ENCODE data around the gene GID8.

The GID8 gene

DNA sequence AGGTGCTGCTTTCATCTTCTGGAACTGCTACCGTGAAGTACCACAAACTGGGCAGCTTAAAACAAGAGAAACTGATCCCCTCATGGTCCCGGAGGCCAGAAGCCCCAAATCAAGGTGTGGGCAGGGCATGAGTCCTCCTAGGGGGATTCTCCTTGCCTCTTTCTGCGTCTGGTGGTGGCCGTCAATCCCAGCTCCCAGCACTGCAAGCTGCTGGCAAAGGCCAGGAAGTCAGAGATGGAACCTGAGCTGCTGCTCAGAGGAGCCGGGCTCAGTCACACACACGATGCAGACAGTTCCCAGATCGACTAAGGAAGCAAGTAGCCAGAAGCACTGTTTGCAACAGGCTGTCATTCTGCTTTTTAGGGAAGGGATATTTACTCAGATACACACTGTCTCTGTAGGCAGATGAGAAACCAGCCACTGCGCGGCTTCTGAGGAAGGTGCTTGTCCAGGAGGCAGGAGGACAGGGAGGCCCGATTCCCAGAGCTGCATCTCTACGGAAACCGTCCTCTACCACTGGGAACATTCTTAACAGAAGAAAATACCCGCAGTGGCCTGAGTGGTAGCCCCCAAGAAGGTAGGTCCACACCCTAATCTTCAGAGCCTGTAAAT lies 53.4 kb downstream of the GID8 start:
- no peak for DNase-seq

- DNase-seq: no peak
These were observed 53.9 kb downstream of the GID8 start for GRCh38 chr20:62991863-62992262.

- DNase-seq: peak; percentile 46
These were observed 56.0 kb downstream of the GID8 start for GRCh38 chr20:62993856-62994494.

DNA sequence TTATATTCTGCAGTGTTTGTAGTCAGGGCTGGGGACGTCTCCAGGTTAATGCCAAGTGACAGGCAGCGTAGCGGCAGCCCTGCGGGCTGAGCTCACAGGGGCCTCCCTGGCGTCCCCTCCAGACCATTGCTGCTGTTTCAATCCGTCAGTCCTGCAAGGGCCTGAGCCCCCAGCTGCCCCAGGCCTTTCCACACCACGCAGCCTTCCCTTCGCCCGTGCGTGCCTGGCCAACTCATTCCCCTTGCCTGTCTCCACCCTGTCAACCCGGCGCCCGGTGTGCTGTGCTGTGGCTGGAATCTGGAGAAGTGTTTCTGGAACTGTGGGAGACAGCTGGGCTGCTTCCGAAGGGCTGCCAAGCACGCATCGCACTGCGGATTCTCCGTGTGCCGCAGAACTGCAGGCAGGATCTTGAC lies 56.9 kb downstream of the GID8 start:
- DNase-seq: peak; percentile 28

- no peak for DNase-seq
These were observed 57.5 kb downstream of the GID8 start for GRCh38 chr20:62995481-62995880.

- no peak for DNase-seq
These were observed 58.1 kb downstream of the GID8 start for GRCh38 chr20:62995898-62996595.

- no peak for DNase-seq
These were observed 58.6 kb downstream of the GID8 start for GRCh38 chr20:62996596-62996982.

- no peak for DNase-seq
These were observed 59.6 kb downstream of the GID8 start for GRCh38 chr20:62997417-62998035.

Measured in left hindlimb (tissue), 1 donor.